ENCODE measurements around the gene LRP1B.

The LRP1B gene

DNA sequence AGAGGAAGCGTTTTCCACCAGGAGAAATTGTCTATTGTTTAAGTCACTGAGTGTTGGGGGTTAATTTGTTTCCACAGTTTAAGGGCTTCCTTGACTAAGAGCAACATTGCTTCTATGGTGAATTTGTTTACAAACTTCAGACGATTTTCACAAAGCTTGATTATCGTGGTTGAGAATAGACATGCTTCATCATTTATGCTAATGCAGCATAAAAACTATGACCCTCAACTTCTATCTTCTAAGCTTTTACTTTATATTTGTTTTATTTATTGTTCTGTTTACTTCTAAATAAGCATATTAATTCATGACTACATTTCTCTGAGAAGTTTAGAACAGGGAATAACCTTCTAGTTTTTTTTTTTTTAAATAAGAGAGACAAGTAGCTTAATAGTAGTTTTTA is 483.5 kb downstream of the LRP1B start:
- H3K9ac ChIP-seq (ENCODE audit: low read depth, low read length) = no peak overlapping the region
- H3K4me1 ChIP-seq (ENCODE audit: insufficient read depth, low read length) = no peaks in the 10 kb centered on the region; the same call in 1 of the 2 replicates
- no peaks in the 10 kb centered on the region for H3K27me3 ChIP-seq (ENCODE audit: insufficient read depth, low read length)
- no peak overlapping the region for H3K27ac ChIP-seq (ENCODE audit: low read length)
- no peaks in the 10 kb centered on the region for H3K36me3 ChIP-seq (ENCODE audit: insufficient read depth, low read depth, low read length)
- no peaks in the 10 kb centered on the region for H3K9me3 ChIP-seq (ENCODE audit: insufficient read depth, low read depth, low read length)
- no peak overlapping the region for H3K4me3 ChIP-seq (ENCODE audit: low read length)

DNA sequence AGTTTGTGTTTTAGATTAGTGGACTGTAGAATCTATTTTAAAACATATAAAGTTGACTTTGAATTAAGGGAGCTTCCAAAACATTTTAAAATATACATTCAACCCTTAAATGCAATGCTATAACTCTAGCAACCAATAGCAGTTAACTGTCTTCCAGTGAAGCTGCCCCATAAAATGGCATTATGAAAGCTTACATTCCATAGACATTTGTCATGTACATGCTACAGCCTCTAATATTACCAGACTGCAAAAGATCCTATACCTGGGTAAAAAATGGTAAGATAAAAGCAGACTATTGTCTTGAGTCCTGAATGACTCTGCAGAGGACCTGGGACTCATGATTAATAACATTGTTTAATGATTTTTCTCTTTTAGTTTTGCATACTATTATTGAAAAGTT is 489.4 kb downstream of the LRP1B start:
- no peak overlapping the region for H3K9ac ChIP-seq (ENCODE audit: low read depth, low read length)
- H3K36me3 ChIP-seq (ENCODE audit: insufficient read depth, low read depth, low read length) = no peaks in the 10 kb centered on the region
- H3K27me3 ChIP-seq (ENCODE audit: insufficient read depth, low read length) = no peaks in the 10 kb centered on the region
- H3K4me3 ChIP-seq (ENCODE audit: low read length) = no peak overlapping the region
- no peaks in the 10 kb centered on the region for H3K9me3 ChIP-seq (ENCODE audit: insufficient read depth, low read depth, low read length)
- H3K4me1 ChIP-seq (ENCODE audit: insufficient read depth, low read length) = no peaks in the 10 kb centered on the region
- no peak overlapping the region for H3K27ac ChIP-seq (ENCODE audit: low read length)

DNA sequence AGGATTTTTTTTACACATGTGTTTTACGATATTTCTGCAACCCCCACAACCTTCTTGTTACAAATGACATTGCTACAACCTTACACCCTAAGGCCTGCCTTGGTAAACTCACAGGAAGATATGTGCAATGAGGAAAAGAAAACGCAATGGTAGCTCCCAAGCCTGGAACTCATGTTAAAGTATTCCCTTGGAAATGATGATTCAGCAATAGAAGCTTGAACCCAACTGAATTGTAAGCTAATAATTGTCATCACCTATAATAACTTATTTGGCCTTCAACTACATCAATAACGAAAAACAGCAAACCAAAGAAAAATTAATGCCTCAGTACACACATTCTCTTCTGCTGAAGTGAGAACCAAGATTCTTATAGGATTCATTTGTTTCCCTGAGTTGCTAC is 491.0 kb downstream of the LRP1B start:
- Histone ChIP-seq H3K4me3 (ENCODE audit: low read length) (no peak overlapping the region), H3K4me1 (ENCODE audit: insufficient read depth, low read length) (no peaks in the 10 kb centered on the region), H3K9ac (ENCODE audit: low read depth, low read length) (no peak overlapping the region), H3K27me3 (ENCODE audit: insufficient read depth, low read length) (no peaks in the 10 kb centered on the region), H3K9me3 (ENCODE audit: insufficient read depth, low read depth, low read length) (no peaks in the 10 kb centered on the region), H3K27ac (ENCODE audit: low read length) (no peak overlapping the region), H3K36me3 (ENCODE audit: insufficient read depth, low read depth, low read length) (no peaks in the 10 kb centered on the region)

DNA sequence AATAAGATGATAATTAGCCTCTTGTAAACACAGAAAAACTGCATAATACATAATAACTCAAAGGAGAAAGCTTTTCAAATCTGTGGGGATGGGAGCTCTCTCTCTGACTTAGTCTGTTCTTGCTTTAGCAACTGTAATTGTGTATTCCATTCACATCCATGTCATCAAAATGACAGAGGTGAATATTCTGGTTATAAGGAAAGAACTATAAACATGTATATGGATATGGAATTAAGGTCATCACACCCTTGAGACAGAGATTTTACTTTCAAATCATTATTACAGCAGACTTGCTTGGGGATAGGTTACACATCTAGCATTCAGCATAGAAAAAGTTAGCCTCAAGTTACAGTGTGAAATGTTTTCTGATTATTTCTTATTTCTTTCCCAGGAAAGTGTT is 497.7 kb downstream of the LRP1B start:
- H3K27ac ChIP-seq (ENCODE audit: low read length) = no peak overlapping the region
- no peaks in the 10 kb centered on the region for H3K36me3 ChIP-seq (ENCODE audit: insufficient read depth, low read depth, low read length)
- H3K27me3 ChIP-seq (ENCODE audit: insufficient read depth, low read length) = no peaks in the 10 kb centered on the region
- no peak overlapping the region for H3K4me3 ChIP-seq (ENCODE audit: low read length)
- H3K9me3 ChIP-seq (ENCODE audit: insufficient read depth, low read depth, low read length) = no peaks in the 10 kb centered on the region
- H3K9ac ChIP-seq (ENCODE audit: low read depth, low read length) = no peak overlapping the region
- H3K4me1 ChIP-seq (ENCODE audit: insufficient read depth, low read length) = no peaks in the 10 kb centered on the region

DNA sequence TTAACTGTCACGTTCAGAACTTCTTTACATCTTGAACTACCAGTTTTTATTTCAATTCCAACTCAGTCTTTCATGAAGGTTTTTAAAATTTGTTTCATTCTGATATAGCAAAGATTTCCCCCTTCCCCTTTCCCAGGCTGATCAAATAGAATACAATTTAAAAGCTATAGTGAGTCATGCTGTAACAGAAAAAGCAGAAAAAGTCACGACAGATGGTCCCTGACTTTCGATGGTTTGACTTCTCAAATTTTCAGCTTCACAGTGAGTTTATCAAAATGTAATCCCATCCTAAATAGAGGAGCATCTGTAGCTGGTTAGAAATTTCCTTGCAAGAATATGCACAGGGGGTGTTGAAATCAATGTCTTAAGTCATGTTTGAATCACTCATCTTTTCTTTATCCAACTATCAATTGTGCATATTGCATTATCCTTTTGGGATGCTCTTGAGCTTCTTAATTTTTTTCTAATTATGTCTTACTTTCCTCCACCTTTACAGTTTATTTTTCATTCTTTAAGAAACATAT is 500.3 kb downstream of the LRP1B start:
- Histone ChIP-seq H3K9me3 (ENCODE audit: insufficient read depth, low read depth, low read length) (no peaks in the 10 kb centered on the region), H3K27ac (ENCODE audit: low read length) (no peak overlapping the region), H3K9ac (ENCODE audit: low read depth, low read length) (no peak overlapping the region), H3K4me1 (ENCODE audit: insufficient read depth, low read length) (no peaks in the 10 kb centered on the region), H3K4me3 (ENCODE audit: low read length) (no peak overlapping the region), H3K27me3 (ENCODE audit: insufficient read depth, low read length) (no peaks in the 10 kb centered on the region), H3K36me3 (ENCODE audit: insufficient read depth, low read depth, low read length) (no peaks in the 10 kb centered on the region)

DNA sequence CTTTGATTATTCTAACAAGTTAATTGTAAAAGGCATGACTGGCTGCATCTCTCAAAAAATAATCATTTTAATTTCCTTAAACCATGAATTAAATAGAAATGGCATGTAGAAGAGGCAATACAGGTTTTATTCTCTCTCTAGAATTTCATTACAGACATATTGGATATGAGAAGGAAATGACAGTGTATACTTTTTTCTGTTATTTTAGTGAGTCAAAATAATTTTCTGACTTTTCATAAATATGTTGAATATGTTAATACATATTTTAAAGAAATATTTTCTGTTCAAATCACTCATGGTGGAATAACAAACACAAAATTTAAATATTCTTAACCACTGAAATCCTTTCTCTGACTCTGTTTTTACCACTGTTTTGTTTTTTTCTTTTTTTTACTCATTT is 510.4 kb downstream of the LRP1B start:
- no peak overlapping the region for H3K4me3 ChIP-seq (ENCODE audit: low read length)
- H3K4me1 ChIP-seq (ENCODE audit: insufficient read depth, low read length) = no peaks in the 10 kb centered on the region
- H3K36me3 ChIP-seq (ENCODE audit: insufficient read depth, low read depth, low read length) = no peaks in the 10 kb centered on the region
- no peak overlapping the region for H3K9ac ChIP-seq (ENCODE audit: low read depth, low read length)
- H3K9me3 ChIP-seq (ENCODE audit: insufficient read depth, low read depth, low read length) = no peaks in the 10 kb centered on the region
- no peak overlapping the region for H3K27ac ChIP-seq (ENCODE audit: low read length)
- no peaks in the 10 kb centered on the region for H3K27me3 ChIP-seq (ENCODE audit: insufficient read depth, low read length)

DNA sequence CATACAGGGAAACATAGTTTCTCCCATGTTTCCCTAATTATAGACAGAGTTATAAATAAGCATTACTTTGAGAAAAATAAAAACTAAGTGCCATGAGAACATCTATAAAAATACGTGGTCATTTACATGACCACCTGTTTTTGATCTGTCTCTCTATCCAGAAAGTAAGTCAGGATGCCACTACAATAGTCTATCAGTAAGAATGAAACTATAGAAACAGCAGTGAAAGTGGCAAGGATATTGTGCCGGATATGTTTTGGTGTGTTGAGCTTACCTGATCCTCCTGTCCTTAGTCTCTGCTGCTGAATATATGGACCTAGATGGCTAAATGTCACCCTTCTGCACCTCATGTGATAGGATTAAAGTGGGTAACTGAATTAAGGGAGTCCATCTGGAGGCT is 512.4 kb downstream of the LRP1B start:
- no peaks in the 10 kb centered on the region for H3K4me1 ChIP-seq (ENCODE audit: insufficient read depth, low read length)
- H3K36me3 ChIP-seq (ENCODE audit: insufficient read depth, low read depth, low read length) = no peaks in the 10 kb centered on the region
- H3K9me3 ChIP-seq (ENCODE audit: insufficient read depth, low read depth, low read length) = no peaks in the 10 kb centered on the region
- no peak overlapping the region for H3K9ac ChIP-seq (ENCODE audit: low read depth, low read length)
- no peak overlapping the region for H3K27ac ChIP-seq (ENCODE audit: low read length)
- no peaks in the 10 kb centered on the region for H3K27me3 ChIP-seq (ENCODE audit: insufficient read depth, low read length)
- no peak overlapping the region for H3K4me3 ChIP-seq (ENCODE audit: low read length)

DNA sequence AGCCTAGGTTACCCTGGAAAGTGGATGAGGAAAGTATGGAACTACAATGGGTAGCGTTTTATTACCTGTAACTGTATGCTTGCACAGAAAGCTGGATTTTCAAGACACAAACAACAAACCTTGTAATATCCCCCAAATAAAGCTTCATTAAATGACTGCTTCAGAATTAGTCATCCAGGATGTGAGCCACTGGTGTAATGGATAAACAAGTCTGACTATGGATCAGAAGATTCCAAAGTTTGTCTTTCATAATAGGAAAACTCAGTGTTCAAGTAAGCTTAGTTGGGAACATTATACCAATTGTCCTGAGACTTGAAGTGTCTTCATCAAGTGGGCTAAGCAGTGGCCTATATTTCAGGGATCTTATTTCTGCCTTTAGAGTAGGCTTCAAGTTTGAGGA is 518.8 kb downstream of the LRP1B start:
- H3K27me3 ChIP-seq (ENCODE audit: insufficient read depth, low read length) = no peaks in the 10 kb centered on the region
- H3K9ac ChIP-seq (ENCODE audit: low read depth, low read length) = peak overlapping the region; percentile 60; the same call in 1 of the 2 replicates
- no peaks in the 10 kb centered on the region for H3K9me3 ChIP-seq (ENCODE audit: insufficient read depth, low read depth, low read length)
- H3K36me3 ChIP-seq (ENCODE audit: insufficient read depth, low read depth, low read length) = no peaks in the 10 kb centered on the region
- peak overlapping the region; percentile 50; the same call in 1 of the 2 replicates for H3K4me3 ChIP-seq (ENCODE audit: low read length)
- H3K4me1 ChIP-seq (ENCODE audit: insufficient read depth, low read length) = peaks cover 20% of the 10 kb centered on the region
- peak overlapping the region; percentile 65 for H3K27ac ChIP-seq (ENCODE audit: low read length)

DNA sequence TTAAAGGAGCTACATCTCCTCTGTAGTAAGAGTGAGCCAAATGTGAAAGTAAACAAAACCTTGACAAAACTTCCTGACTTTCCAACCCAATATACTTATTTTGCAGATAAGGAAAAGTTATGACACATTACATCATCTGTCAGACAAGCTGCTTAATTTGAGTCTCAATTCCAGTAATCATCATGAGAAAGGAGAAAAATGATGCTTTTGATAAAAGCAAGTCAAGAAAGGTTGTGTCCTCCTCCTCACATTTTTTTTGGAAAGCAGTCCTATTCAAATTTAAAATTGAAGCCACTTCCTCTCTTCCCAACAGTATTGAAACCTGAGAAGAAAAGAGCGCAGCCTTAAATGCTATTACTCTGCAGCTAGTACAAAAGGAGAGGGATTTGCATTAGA is 519.6 kb downstream of the LRP1B start:
- H3K27me3 ChIP-seq (ENCODE audit: insufficient read depth, low read length) = no peaks in the 10 kb centered on the region
- H3K4me1 ChIP-seq (ENCODE audit: insufficient read depth, low read length) = peaks cover 20% of the 10 kb centered on the region
- peak overlapping the region; percentile 62; the same call in 1 of the 2 replicates for H3K9ac ChIP-seq (ENCODE audit: low read depth, low read length)
- H3K9me3 ChIP-seq (ENCODE audit: insufficient read depth, low read depth, low read length) = no peaks in the 10 kb centered on the region
- H3K4me3 ChIP-seq (ENCODE audit: low read length) = peak overlapping the region; percentile 50
- H3K36me3 ChIP-seq (ENCODE audit: insufficient read depth, low read depth, low read length) = no peaks in the 10 kb centered on the region
- peak overlapping the region; percentile 90 for H3K27ac ChIP-seq (ENCODE audit: low read length)

DNA sequence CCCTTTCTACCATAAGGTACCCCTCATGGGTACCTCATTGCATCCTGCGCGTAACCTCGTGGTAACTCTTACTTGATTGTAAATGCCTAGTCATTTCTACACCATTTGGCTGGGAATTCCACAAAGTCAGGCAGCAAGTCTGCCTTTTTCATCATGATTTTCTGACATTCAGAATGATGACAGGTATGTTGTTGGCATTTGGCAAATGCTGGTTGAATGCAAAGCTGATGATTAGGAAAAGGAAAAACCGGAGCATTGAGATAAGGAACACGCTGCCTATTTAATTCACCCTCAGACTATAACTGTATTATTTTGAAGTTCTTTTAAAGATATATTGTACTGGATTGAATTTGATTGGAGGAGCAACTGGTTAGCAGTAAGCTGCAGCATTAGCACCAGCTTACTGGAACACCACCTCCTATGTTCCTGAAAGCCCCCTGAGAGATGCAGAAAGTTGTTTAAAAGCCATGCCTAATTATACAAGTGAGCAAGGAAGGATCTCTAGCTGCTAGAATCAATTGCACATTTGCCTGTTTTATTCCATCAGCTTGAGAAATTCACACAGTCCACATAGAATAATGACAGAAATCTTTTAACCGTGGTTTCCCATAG is 520.1 kb downstream of the LRP1B start:
- Histone ChIP-seq H3K36me3 (ENCODE audit: insufficient read depth, low read depth, low read length) (no peaks in the 10 kb centered on the region), H3K4me3 (ENCODE audit: low read length) (peak overlapping the region; percentile 50), H3K9me3 (ENCODE audit: insufficient read depth, low read depth, low read length) (no peaks in the 10 kb centered on the region), H3K27me3 (ENCODE audit: insufficient read depth, low read length) (no peaks in the 10 kb centered on the region), H3K9ac (ENCODE audit: low read depth, low read length) (peak overlapping the region; percentile 62; the same call in 1 of the 2 replicates), H3K27ac (ENCODE audit: low read length) (peak overlapping the region; percentile 90), H3K4me1 (ENCODE audit: insufficient read depth, low read length) (peaks cover 20% of the 10 kb centered on the region)

DNA sequence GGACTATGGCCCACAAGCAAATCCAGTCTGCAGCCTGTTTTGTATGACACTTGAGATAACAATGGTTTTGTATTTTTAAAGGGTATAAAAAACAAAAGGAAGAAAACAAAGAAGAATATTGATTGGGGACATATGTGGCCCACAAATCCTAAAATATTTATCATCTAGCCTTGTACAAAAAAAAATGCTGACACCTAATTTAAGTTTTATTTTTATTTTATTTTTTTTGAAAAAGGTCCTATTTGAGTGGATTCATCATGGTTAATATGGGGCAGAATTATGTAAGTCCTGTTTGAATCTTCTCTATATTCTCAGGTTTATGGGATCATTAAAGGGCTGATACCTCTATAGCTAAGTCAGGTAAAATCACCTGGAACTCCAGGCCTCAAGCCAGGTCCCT is 525.7 kb downstream of the LRP1B start:
- Histone ChIP-seq H3K9me3 (ENCODE audit: insufficient read depth, low read depth, low read length) (no peaks in the 10 kb centered on the region), H3K9ac (ENCODE audit: low read depth, low read length) (no peak overlapping the region), H3K27ac (ENCODE audit: low read length) (no peak overlapping the region), H3K4me1 (ENCODE audit: insufficient read depth, low read length) (no peaks in the 10 kb centered on the region), H3K36me3 (ENCODE audit: insufficient read depth, low read depth, low read length) (no peaks in the 10 kb centered on the region), H3K4me3 (ENCODE audit: low read length) (no peak overlapping the region), H3K27me3 (ENCODE audit: insufficient read depth, low read length) (no peaks in the 10 kb centered on the region)

DNA sequence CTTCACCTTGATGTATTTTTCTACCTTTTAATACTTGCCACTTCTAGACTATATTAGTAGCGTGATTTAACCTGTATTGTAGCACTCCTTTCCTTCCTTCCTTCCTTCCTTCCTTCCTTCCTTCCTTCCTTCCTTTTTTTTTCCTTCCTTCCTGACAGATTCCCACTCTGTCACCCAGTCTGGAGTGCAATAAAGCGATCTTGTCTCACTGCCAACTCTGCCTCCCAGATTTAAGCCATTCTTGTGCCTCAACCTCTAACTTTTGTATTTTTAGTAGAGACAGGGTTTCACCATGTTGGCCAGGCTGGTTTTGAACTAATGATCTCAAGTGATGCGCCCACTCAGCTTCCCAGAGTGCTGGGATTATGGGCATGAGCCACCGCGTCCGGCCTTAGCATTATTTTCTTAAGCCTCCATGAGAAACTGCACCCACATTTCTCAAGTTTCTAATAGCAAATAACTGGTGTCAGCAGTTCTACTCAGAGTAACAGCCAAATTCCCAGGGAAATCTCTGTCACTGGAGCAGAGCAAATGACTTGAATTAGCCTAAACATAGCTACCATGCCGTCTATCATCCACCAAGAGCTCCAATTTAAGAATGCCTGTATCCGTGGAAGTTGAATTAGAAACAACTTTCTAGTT is 529.2 kb downstream of the LRP1B start:
- no peak overlapping the region for H3K4me3 ChIP-seq (ENCODE audit: low read length)
- H3K36me3 ChIP-seq (ENCODE audit: insufficient read depth, low read depth, low read length) = no peaks in the 10 kb centered on the region
- H3K27ac ChIP-seq (ENCODE audit: low read length) = no peak overlapping the region
- H3K9me3 ChIP-seq (ENCODE audit: insufficient read depth, low read depth, low read length) = no peaks in the 10 kb centered on the region
- H3K27me3 ChIP-seq (ENCODE audit: insufficient read depth, low read length) = no peaks in the 10 kb centered on the region
- no peak overlapping the region for H3K9ac ChIP-seq (ENCODE audit: low read depth, low read length)
- H3K4me1 ChIP-seq (ENCODE audit: insufficient read depth, low read length) = no peaks in the 10 kb centered on the region
